CD8-positive, alpha-beta memory T cell (primary cell): ENCODE results near the gene TULP3. TPM values are rescaled to one million over a fixed set of nuclear protein-coding genes. Genes with fewer than 3 reads are reported as not detected.

Experiments used
- CTCF ChIA-PET: fragments of 350-600 bp; sonication (Branson Sonifier 250); formaldehyde crosslinking; loops from one replicate; lab custom pipeline; 2021; ENCODE audit warnings: antibody characterized with exemption; lab: Charles Lee
- POLR2A ChIA-PET: fragments of 350-600 bp; sonication (Branson Sonifier 250); formaldehyde crosslinking; loops from one replicate; lab custom pipeline; 2021; ENCODE audit warnings: antibody characterized with exemption; lab: Charles Lee
- DNase-seq, 5 donors: peaks; one replicate each; pipeline versions ENCODE4 v3.0.0 to v3.0.0-alpha.2; 2020 to 2022; ENCODE audit warnings: mixed read lengths in 1 of 5
- H3K27ac ChIP-seq: one replicate; pipeline ENCODE4 v1.7.0; 2013; ENCODE audit warnings: low read depth, mild to moderate bottlenecking, low read length, moderate library complexity
- H3K27me3 ChIP-seq: 2 replicates; pipeline ENCODE4 v1.7.0; 2013; ENCODE audit warnings: low read length, mild to moderate bottlenecking; ENCODE audit not compliant: insufficient read depth, poor library complexity, severe bottlenecking
- H3K36me3 ChIP-seq: 2 replicates; pipeline ENCODE4 v1.7.0; 2013; ENCODE audit warnings: mild to moderate bottlenecking, low read length, moderate library complexity; ENCODE audit not compliant: insufficient read depth
- H3K4me1 ChIP-seq: 2 replicates; pipeline ENCODE4 v1.7.0; 2013; ENCODE audit warnings: mild to moderate bottlenecking, low read length, moderate library complexity; ENCODE audit not compliant: insufficient read depth
- H3K4me3 ChIP-seq: 2 replicates; pipeline ENCODE4 v1.7.0; 2013; ENCODE audit warnings: mild to moderate bottlenecking, low read length
- H3K9me3 ChIP-seq: 2 replicates; pipeline ENCODE4 v1.7.0; 2013; ENCODE audit warnings: mild to moderate bottlenecking, low read length
- H3K27ac Mint-ChIP-seq, 8 donors: one replicate each; pipeline ENCODE4 v1.8.0; 2020 to 2021; ENCODE audit warnings: mixed read lengths in 8 of 8, mild to moderate bottlenecking in 6 of 8, inconsistent platforms in 3 of 8, moderate library complexity in 3 of 8
- H3K27me3 Mint-ChIP-seq, 2 donors: one replicate each; pipeline ENCODE4 v1.8.0; 2020 to 2021; ENCODE audit warnings: mixed read lengths in 2 of 2, mild to moderate bottlenecking in 1 of 2, moderate library complexity in 1 of 2
- H3K36me3 Mint-ChIP-seq, 3 donors: one replicate each; pipeline ENCODE4 v1.8.0; 2020 to 2021; ENCODE audit warnings: mixed read lengths in 3 of 3, inconsistent platforms in 1 of 3, mild to moderate bottlenecking in 1 of 3
- H3K4me1 Mint-ChIP-seq, 3 donors: one replicate each; pipeline ENCODE4 v1.8.0; 2020 to 2021; ENCODE audit warnings: mixed read lengths in 3 of 3, inconsistent platforms in 1 of 3, mild to moderate bottlenecking in 1 of 3
- H3K4me3 Mint-ChIP-seq, 7 donors: one replicate each; pipeline ENCODE4 v1.8.0; 2020 to 2021; ENCODE audit warnings: mixed read lengths in 7 of 7, mild to moderate bottlenecking in 6 of 7, moderate library complexity in 4 of 7, inconsistent platforms in 2 of 7
- H3K9me3 Mint-ChIP-seq, 5 donors: one replicate each; pipeline ENCODE4 v1.8.0; 2020 to 2022; ENCODE audit warnings: mixed read lengths in 5 of 5, mild to moderate bottlenecking in 3 of 5, moderate library complexity in 2 of 5, inconsistent platforms in 1 of 5
- polyA plus RNA-seq: library from polyadenylated mRNA; unstranded; fragments of 300-500 nt; fragmentation: Illumina TruSeq; gene quantifications from one replicate; pipeline ENCODE4 v1.2.3, GENCODE V29; 2021
- total RNA-seq, 2 experiments: library from RNA; stranded (reverse); gene quantifications; one replicate each; pipeline ENCODE4 v1.2.3, GENCODE V29; 2021

TULP3 gene
- total and polyA plus RNA-seq, 3 experiments from 2014 or later, result 9.1 to 9.7 (median 9.3) TPM

GRCh38 chr12:2958432-2959191, 67.9 kb downstream of the TULP3 start:
- Histone ChIP-seq H3K4me1 (no peaks in the 10 kb centered on the region), H3K9me3 (no peaks in the 10 kb centered on the region), H3K4me3 (no peak overlapping the region), H3K27ac (peak overlapping the region; percentile 7), H3K36me3 (no peaks in the 10 kb centered on the region), H3K27me3 (peaks cover 4% of the 10 kb centered on the region)
- Mint-ChIP-seq H3K4me1 (peaks cover 8 to 23% (median 15%) of the 10 kb centered on the region in 3 donors), H3K27me3 (peaks cover 37 to 55% of the 10 kb centered on the region in 2 donors), H3K27ac (no peak overlapping the region), H3K4me3 (peak overlapping the region in 6 of 7 donors; percentile 27 to 83 (median 72)), H3K36me3 (no peaks in the 10 kb centered on the region), H3K9me3 (peaks cover 0 to 2% (median 0%) of the 10 kb centered on the region in 5 donors)
- POLR2A ChIA-PET, result no interaction called here
- no peak for DNase-seq
- CTCF ChIA-PET, result no interaction called here

- ChIA-PET POLR2A (no interaction called here), CTCF (no interaction called here)
- Histone ChIP-seq H3K27me3 (peaks cover 4% of the 10 kb centered on the region), H3K9me3 (no peaks in the 10 kb centered on the region), H3K4me1 (no peaks in the 10 kb centered on the region), H3K36me3 (no peaks in the 10 kb centered on the region), H3K4me3 (no peak within 1 kb of the TSS), H3K27ac (peak within 1 kb of the TSS; percentile 7)
- peaks cover 37 to 57% of the 10 kb centered on the region in 2 donors for H3K27me3 Mint-ChIP-seq
- no peak within 1 kb of the TSS for H3K27ac Mint-ChIP-seq
- peak within 1 kb of the TSS in 6 of 7 donors; percentile 43 to 83 (median 72) for H3K4me3 Mint-ChIP-seq
- no peak for DNase-seq
- H3K4me1 Mint-ChIP-seq, result peaks cover 8 to 23% (median 15%) of the 10 kb centered on the region in 3 donors
- no peaks in the 10 kb centered on the region for H3K36me3 Mint-ChIP-seq
- H3K9me3 Mint-ChIP-seq, result peaks cover 0 to 2% (median 0%) of the 10 kb centered on the region in 5 donors
Observed at GRCh38 chr12:2959192-2959504, 68.5 kb downstream of the TULP3 start, which contains the start of gene TEAD4. Gene TEAD4 (plus strand): TSS chr12:2959397.

GRCh38 chr12:2959505-2960389, 69.1 kb downstream of the TULP3 start:
- CTCF ChIA-PET, result no interaction called here
- Histone ChIP-seq H3K4me3 (no peak overlapping the region), H3K9me3 (no peaks in the 10 kb centered on the region), H3K27me3 (peaks cover 4% of the 10 kb centered on the region), H3K36me3 (no peaks in the 10 kb centered on the region), H3K4me1 (no peaks in the 10 kb centered on the region), H3K27ac (no peak overlapping the region)
- H3K27ac Mint-ChIP-seq, result no peak overlapping the region
- peaks cover 8 to 23% (median 15%) of the 10 kb centered on the region in 3 donors for H3K4me1 Mint-ChIP-seq
- POLR2A ChIA-PET, result no interaction called here
- DNase-seq, result no peak
- H3K9me3 Mint-ChIP-seq, result peaks cover 0 to 2% (median 0%) of the 10 kb centered on the region in 5 donors
- no peaks in the 10 kb centered on the region for H3K36me3 Mint-ChIP-seq
- H3K4me3 Mint-ChIP-seq, result peak overlapping the region in 5 of 7 donors; percentile 43 to 75 (median 47)
- peaks cover 39 to 57% of the 10 kb centered on the region in 2 donors for H3K27me3 Mint-ChIP-seq

GRCh38 chr12:2960390-2960956, 69.8 kb downstream of the TULP3 start:
- ChIA-PET POLR2A (no interaction called here), CTCF (no interaction called here)
- peaks cover 8 to 23% (median 15%) of the 10 kb centered on the region in 3 donors for H3K4me1 Mint-ChIP-seq
- no peak overlapping the region for H3K27ac ChIP-seq
- no peaks in the 10 kb centered on the region for H3K4me1 ChIP-seq
- no peaks in the 10 kb centered on the region for H3K9me3 ChIP-seq
- peak overlapping the region in 6 of 7 donors; percentile 43 to 75 (median 48) for H3K4me3 Mint-ChIP-seq
- peaks cover 0 to 2% (median 0%) of the 10 kb centered on the region in 5 donors for H3K9me3 Mint-ChIP-seq
- H3K27ac Mint-ChIP-seq, result peak overlapping the region in 1 of 8 donors; percentile 42
- H3K27me3 ChIP-seq, result peaks cover 4% of the 10 kb centered on the region
- H3K36me3 Mint-ChIP-seq, result no peaks in the 10 kb centered on the region
- H3K27me3 Mint-ChIP-seq, result peaks cover 40 to 57% of the 10 kb centered on the region in 2 donors
- no peaks in the 10 kb centered on the region for H3K36me3 ChIP-seq
- no peak for DNase-seq
- no peak overlapping the region for H3K4me3 ChIP-seq

- Mint-ChIP-seq H3K27ac (no peak overlapping the region), H3K9me3 (peaks cover 0 to 2% (median 0%) of the 10 kb centered on the region in 5 donors), H3K27me3 (peaks cover 40 to 59% of the 10 kb centered on the region in 2 donors), H3K4me1 (peaks cover 8 to 23% (median 15%) of the 10 kb centered on the region in 3 donors), H3K4me3 (peak overlapping the region in 6 of 7 donors; percentile 10 to 72 (median 44)), H3K36me3 (no peaks in the 10 kb centered on the region)
- Histone ChIP-seq H3K4me3 (no peak overlapping the region), H3K27ac (no peak overlapping the region), H3K4me1 (no peaks in the 10 kb centered on the region), H3K27me3 (peaks cover 4% of the 10 kb centered on the region), H3K9me3 (no peaks in the 10 kb centered on the region), H3K36me3 (no peaks in the 10 kb centered on the region)
- ChIA-PET POLR2A (no interaction called here), CTCF (no interaction called here)
- no peak for DNase-seq
Observed at GRCh38 chr12:2960996-2961616, 70.4 kb downstream of the TULP3 start.

- Histone ChIP-seq H3K27me3 (peaks cover 4% of the 10 kb centered on the region), H3K4me3 (no peak overlapping the region), H3K4me1 (no peaks in the 10 kb centered on the region), H3K9me3 (no peaks in the 10 kb centered on the region), H3K27ac (no peak overlapping the region), H3K36me3 (no peaks in the 10 kb centered on the region)
- ChIA-PET CTCF (no interaction called here), POLR2A (no interaction called here)
- H3K27ac Mint-ChIP-seq, result no peak overlapping the region
- H3K9me3 Mint-ChIP-seq, result peaks cover 0 to 2% (median 0%) of the 10 kb centered on the region in 5 donors
- DNase-seq, result no peak
- no peak overlapping the region for H3K4me3 Mint-ChIP-seq
- H3K36me3 Mint-ChIP-seq, result no peaks in the 10 kb centered on the region
- H3K4me1 Mint-ChIP-seq, result peaks cover 8 to 23% (median 15%) of the 10 kb centered on the region in 3 donors
- H3K27me3 Mint-ChIP-seq, result peaks cover 37 to 55% of the 10 kb centered on the region in 2 donors
Observed at GRCh38 chr12:2961705-2962104, 71.0 kb downstream of the TULP3 start.

GRCh38 chr12:2963154-2963759, 72.6 kb downstream of the TULP3 start:
- Mint-ChIP-seq H3K9me3 (peaks cover 0 to 2% (median 0%) of the 10 kb centered on the region in 5 donors), H3K4me3 (no peak overlapping the region), H3K27me3 (peaks cover 26 to 43% of the 10 kb centered on the region in 2 donors), H3K36me3 (no peaks in the 10 kb centered on the region), H3K4me1 (peaks cover 8 to 18% (median 15%) of the 10 kb centered on the region in 3 donors), H3K27ac (no peak overlapping the region)
- Histone ChIP-seq H3K27me3 (peaks cover 4% of the 10 kb centered on the region), H3K36me3 (no peaks in the 10 kb centered on the region), H3K4me1 (no peaks in the 10 kb centered on the region), H3K4me3 (no peak overlapping the region), H3K9me3 (no peaks in the 10 kb centered on the region), H3K27ac (no peak overlapping the region)
- ChIA-PET POLR2A (no interaction called here), CTCF (no interaction called here)
- no peak for DNase-seq
